CD4-positive, alpha-beta T cell (primary cell): ENCODE data around the gene ACOX3. TPM values are rescaled to one million over a fixed set of nuclear protein-coding genes. Genes with fewer than 3 reads are reported as not detected.

Source experiments
- ATAC-seq: fragments of 200-7000 bp; cut with Tn5 transposase; one replicate; pipeline ENCODE4 v1.10.0; 2022; ENCODE audit warnings: mild to moderate bottlenecking; ENCODE audit not compliant: poor library complexity
- CTCF ChIA-PET: fragments of 350-600 bp; sonication (Branson Sonifier 250); formaldehyde crosslinking; loops from one replicate; lab custom pipeline; 2021; ENCODE audit warnings: antibody characterized with exemption, inconsistent platforms; lab: Charles Lee
- POLR2A ChIA-PET: fragments of 350-600 bp; sonication (Branson Sonifier 250); formaldehyde crosslinking; loops from one replicate; lab custom pipeline; 2021; ENCODE audit warnings: antibody characterized with exemption, inconsistent platforms; lab: Charles Lee
- DNase-seq, 14 experiments: peaks; one replicate each; pipeline ENCODE4 v3.0.0-alpha.2; 2013 to 2020; ENCODE audit warnings: mixed read lengths in 2 of 14
- H3K27ac ChIP-seq, 2 donors: one replicate each; pipeline versions ENCODE4 v1.5.1 to v1.7.0; 2013; ENCODE audit warnings: low read length in 2 of 2, low read depth in 1 of 2, mild to moderate bottlenecking in 1 of 2
- H3K27me3 ChIP-seq, 2 experiments: 1 replicate in 1 of 2; 2 replicates in 1 of 2; pipeline versions ENCODE4 v1.6.1 to v1.7.0; 2013; ENCODE audit warnings: low read length in 2 of 2, control low read depth in 1 of 2, mild to moderate bottlenecking in 1 of 2, moderate library complexity in 1 of 2; ENCODE audit not compliant: insufficient read depth in 2 of 2, control insufficient read depth in 1 of 2
- H3K36me3 ChIP-seq: one replicate; pipeline ENCODE4 v1.6.1; 2013; ENCODE audit warnings: low read length, control low read depth; ENCODE audit not compliant: insufficient read depth
- H3K4me1 ChIP-seq: one replicate; pipeline ENCODE4 v1.6.1; 2013; ENCODE audit warnings: low read length, control low read depth; ENCODE audit not compliant: insufficient read depth
- H3K4me3 ChIP-seq: one replicate; pipeline ENCODE4 v1.5.1; 2013; ENCODE audit warnings: mild to moderate bottlenecking, low read length, moderate library complexity
- H3K9me3 ChIP-seq, 2 experiments: 1 replicate in 1 of 2; 2 replicates in 1 of 2; pipeline versions ENCODE4 v1.6.1 to v1.7.0; 2013; ENCODE audit warnings: low read length in 2 of 2, mild to moderate bottlenecking in 2 of 2, control low read depth in 1 of 2, moderate library complexity in 1 of 2; ENCODE audit not compliant: control insufficient read depth in 1 of 2, insufficient read depth in 1 of 2
- H3K27ac Mint-ChIP-seq: one replicate; pipeline ENCODE4 v1.8.0; 2020; ENCODE audit warnings: mixed read lengths
- H3K27me3 Mint-ChIP-seq: one replicate; pipeline ENCODE4 v1.8.0; 2021; ENCODE audit warnings: mixed read lengths
- H3K36me3 Mint-ChIP-seq: one replicate; pipeline ENCODE4 v1.8.0; 2021; ENCODE audit warnings: low read depth, mixed read lengths
- H3K4me1 Mint-ChIP-seq: one replicate; pipeline ENCODE4 v1.8.0; 2021; ENCODE audit warnings: low read depth, mixed read lengths
- H3K4me3 Mint-ChIP-seq: one replicate; pipeline ENCODE4 v1.8.0; 2020; ENCODE audit warnings: mild to moderate bottlenecking, mixed read lengths
- H3K9me3 Mint-ChIP-seq: one replicate; pipeline ENCODE4 v1.8.0; 2020; ENCODE audit warnings: mixed read lengths
- CTCF ChIP-seq: fragments of 200-600 bp; IDR thresholded peaks from one replicate; pipeline ENCODE4 v1.8.0; 2022; ENCODE audit warnings: antibody characterized with exemption, mild to moderate bottlenecking
- intact Hi-C, 2 experiments: fragments of 100-400 bp; cut with DNase I in 1 of 2; cut with micrococcal nuclease in 1 of 2; formaldehyde crosslinking; loops; one replicate each; pipeline versions ENCODE4 v1.15.1 to v1.9.0; 2023 to 2025; cut with DNase I, micrococcal nuclease
- total RNA-seq, 174 experiments: library from RNA in 2 of 174; stranded (reverse) in 2 of 174; gene quantifications; one replicate each; pipeline ENCODE4 v1.2.3 and lab custom pipeline; 2021 to 2026

The ACOX3 gene
- total RNA-seq, 2 experiments from 2014 or later = 4.9 to 6.1 TPM

GRCh38 chr4:8366601-8367000 lies 73.9 kb downstream of the ACOX3 start:
- no peak for TF ChIP-seq CTCF
- Mint-ChIP-seq H3K27ac (no peak overlapping the region), H3K27me3 (no peaks in the 10 kb centered on the region), H3K36me3 (peaks cover 22% of the 10 kb centered on the region), H3K4me3 (no peak overlapping the region), H3K9me3 (peaks cover 3% of the 10 kb centered on the region), H3K4me1 (no peaks in the 10 kb centered on the region)
- Histone ChIP-seq H3K27ac (no peak overlapping the region), H3K27me3 (no peaks in the 10 kb centered on the region), H3K4me1 (no peaks in the 10 kb centered on the region), H3K36me3 (peaks cover 9% of the 10 kb centered on the region), H3K9me3 (peaks cover 0 to 4% of the 10 kb centered on the region in 2 experiments), H3K4me3 (no peak overlapping the region)
- intact Hi-C loops = no loop called here
- ChIA-PET CTCF (no interaction called here), POLR2A (no interaction called here)
- ATAC-seq = no peak
- no peak for DNase-seq

- H3K27me3 ChIP-seq = no peaks in the 10 kb centered on the region
- POLR2A ChIA-PET = no interaction called here
- no peak for DNase-seq
Measured at GRCh38 chr4:8365951-8366350, 74.6 kb downstream of the ACOX3 start.

GRCh38 chr4:8365353-8365752 lies 75.2 kb downstream of the ACOX3 start:
- H3K36me3 Mint-ChIP-seq = peaks cover 22% of the 10 kb centered on the region
- H3K9me3 ChIP-seq = peaks cover 4 to 5% of the 10 kb centered on the region in 2 experiments
- DNase-seq = no peak
- intact Hi-C loops = no loop called here
- H3K27me3 Mint-ChIP-seq = no peaks in the 10 kb centered on the region
- H3K27ac Mint-ChIP-seq = no peak overlapping the region
- ATAC-seq = no peak
- no peak overlapping the region for H3K4me3 Mint-ChIP-seq
- H3K27ac ChIP-seq = no peak overlapping the region
- no peak for TF ChIP-seq CTCF
- peaks cover 9% of the 10 kb centered on the region for H3K36me3 ChIP-seq
- ChIA-PET CTCF (no interaction called here), POLR2A (no interaction called here)
- H3K4me3 ChIP-seq = no peak overlapping the region
- no peaks in the 10 kb centered on the region for H3K4me1 Mint-ChIP-seq
- H3K9me3 Mint-ChIP-seq = peaks cover 3% of the 10 kb centered on the region
- no peaks in the 10 kb centered on the region for H3K4me1 ChIP-seq
- no peaks in the 10 kb centered on the region for H3K27me3 ChIP-seq

More at GRCh38 chr4:8365951-8366350, 74.6 kb downstream of the ACOX3 start:
- no peak overlapping the region for H3K4me3 Mint-ChIP-seq
- H3K36me3 Mint-ChIP-seq = peaks cover 22% of the 10 kb centered on the region
- no peak for TF ChIP-seq CTCF
- Histone ChIP-seq H3K4me3 (no peak overlapping the region), H3K4me1 (no peaks in the 10 kb centered on the region), H3K9me3 (peaks cover 4% of the 10 kb centered on the region in 2 experiments), H3K36me3 (peaks cover 9% of the 10 kb centered on the region), H3K27ac (no peak overlapping the region)
- intact Hi-C loops = no loop called here
- no peak overlapping the region for H3K27ac Mint-ChIP-seq
- no peaks in the 10 kb centered on the region for H3K4me1 Mint-ChIP-seq
- ATAC-seq = no peak
- CTCF ChIA-PET = no interaction called here
- peaks cover 3% of the 10 kb centered on the region for H3K9me3 Mint-ChIP-seq
- H3K27me3 Mint-ChIP-seq = no peaks in the 10 kb centered on the region
